Fibroblast of mammary gland (primary cell): ENCODE data around the gene AP3D1.
"Not testable (repeated sequence)": the region's sequence is repeated elsewhere in the genome, so short reads cannot be mapped to it uniquely, and the experiment has no call there.

Experiments
- DNase-seq: peaks from one replicate; pipeline ENCODE4 v3.0.0-alpha.2; 2010; ENCODE audit warnings: low read depth
- H3K4me3 ChIP-seq: 2 replicates; pipeline ENCODE4 v1.5.1; 2011; ENCODE audit warnings: low read depth, mild to moderate bottlenecking, low read length, moderate library complexity; ENCODE audit not compliant: control insufficient read depth
- TF ChIP-seq, protein P1 (sequence below): conservative IDR thresholded peaks from 2 replicates; pipeline ENCODE4 v1.5.1; 2011; ENCODE audit warnings: low read depth, low read length, inconsistent platforms; ENCODE audit not compliant: control insufficient read depth, insufficient read depth

AP3D1 gene

DNA sequence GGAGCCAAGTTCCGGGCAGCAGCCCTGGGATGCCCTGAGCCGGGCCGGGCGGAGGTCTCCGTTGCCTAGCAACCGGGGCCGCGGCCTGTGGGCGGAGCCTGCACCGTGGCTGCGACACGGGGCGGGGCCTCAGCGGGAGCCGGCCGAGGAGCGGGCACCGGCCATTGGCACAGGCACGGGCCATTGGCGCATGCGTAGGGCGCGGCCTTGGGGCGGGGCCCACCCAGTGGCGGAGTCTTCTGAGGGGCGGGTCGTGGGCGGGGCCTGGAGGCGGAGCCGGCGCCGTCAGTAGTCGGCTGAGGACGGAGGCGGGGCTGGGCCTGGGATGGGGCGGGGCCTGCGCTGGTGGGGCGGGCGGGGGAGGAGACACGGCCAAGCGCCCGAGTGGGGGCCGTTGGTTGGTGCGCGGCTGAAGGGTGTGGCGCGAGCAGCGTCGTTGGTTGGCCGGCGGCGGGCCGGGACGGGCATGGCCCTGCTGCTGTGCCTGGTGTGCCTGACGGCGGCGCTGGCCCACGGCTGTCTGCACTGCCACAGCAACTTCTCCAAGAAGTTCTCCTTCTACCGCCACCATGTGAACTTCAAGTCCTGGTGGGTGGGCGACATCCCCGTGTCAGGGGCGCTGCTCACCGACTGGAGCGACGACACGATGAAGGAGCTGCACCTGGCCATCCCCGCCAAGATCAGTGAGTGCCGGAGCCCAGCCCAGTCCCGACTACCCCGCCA lies 54.7 kb downstream of the AP3D1 start, which contains the start of gene IZUMO4:
TSS of gene IZUMO4 (plus strand) at position 436 of the 723 bp plus-strand sequence. CDS start at position 467, 31 bp downstream.
- H3K4me3 ChIP-seq: peak within 1 kb of the TSS; percentile 73
- DNase-seq: peak; percentile 95
- TF ChIP-seq, protein P1, sequence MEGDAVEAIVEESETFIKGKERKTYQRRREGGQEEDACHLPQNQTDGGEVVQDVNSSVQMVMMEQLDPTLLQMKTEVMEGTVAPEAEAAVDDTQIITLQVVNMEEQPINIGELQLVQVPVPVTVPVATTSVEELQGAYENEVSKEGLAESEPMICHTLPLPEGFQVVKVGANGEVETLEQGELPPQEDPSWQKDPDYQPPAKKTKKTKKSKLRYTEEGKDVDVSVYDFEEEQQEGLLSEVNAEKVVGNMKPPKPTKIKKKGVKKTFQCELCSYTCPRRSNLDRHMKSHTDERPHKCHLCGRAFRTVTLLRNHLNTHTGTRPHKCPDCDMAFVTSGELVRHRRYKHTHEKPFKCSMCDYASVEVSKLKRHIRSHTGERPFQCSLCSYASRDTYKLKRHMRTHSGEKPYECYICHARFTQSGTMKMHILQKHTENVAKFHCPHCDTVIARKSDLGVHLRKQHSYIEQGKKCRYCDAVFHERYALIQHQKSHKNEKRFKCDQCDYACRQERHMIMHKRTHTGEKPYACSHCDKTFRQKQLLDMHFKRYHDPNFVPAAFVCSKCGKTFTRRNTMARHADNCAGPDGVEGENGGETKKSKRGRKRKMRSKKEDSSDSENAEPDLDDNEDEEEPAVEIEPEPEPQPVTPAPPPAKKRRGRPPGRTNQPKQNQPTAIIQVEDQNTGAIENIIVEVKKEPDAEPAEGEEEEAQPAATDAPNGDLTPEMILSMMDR: peak; percentile 25

GRCh38 chr19:2096034-2096479 lies 55.3 kb downstream of the AP3D1 start, which contains the start of gene MOB3A:
Gene MOB3A (minus strand): TSS chr19:2096326. CDS start chr19:2078560, 17,766 bp downstream.
- DNase-seq: peak; percentile 88
- H3K4me3 ChIP-seq: peak within 1 kb of the TSS; percentile 73
- TF ChIP-seq, protein P1: peak; percentile 18

- not testable (repeated sequence) for H3K4me3 ChIP-seq, DNase-seq
Observed at GRCh38 chr19:2091926-2092525, 59.3 kb downstream of the AP3D1 start.

DNA sequence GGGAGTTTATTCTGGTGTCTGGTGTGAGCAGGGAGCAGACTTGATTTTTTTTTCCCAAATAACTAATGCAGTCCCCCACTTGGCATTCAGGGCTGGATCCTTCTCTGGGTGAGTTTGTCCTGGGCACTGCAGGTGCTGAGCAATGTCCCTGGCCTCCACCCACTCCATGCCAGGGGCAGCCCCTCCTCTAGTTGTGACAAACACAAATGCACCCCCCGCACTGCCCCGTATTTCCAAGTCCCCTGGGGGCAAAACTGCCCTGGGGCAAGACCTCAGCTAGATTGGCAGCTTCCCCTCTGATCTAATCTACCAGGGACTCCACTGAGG lies 61.7 kb downstream of the AP3D1 start:
- TF ChIP-seq, protein P1: no peak
- H3K4me3 ChIP-seq: no peak overlapping the region
- no peak for DNase-seq

GRCh38 chr19:2089001-2089711 lies 62.2 kb downstream of the AP3D1 start:
- TF ChIP-seq, protein P1: no peak
- peak; percentile 45 for DNase-seq
- H3K4me3 ChIP-seq: no peak overlapping the region

GRCh38 chr19:2087621-2088100 lies 63.7 kb downstream of the AP3D1 start:
- H3K4me3 ChIP-seq: no peak overlapping the region
- no peak for DNase-seq
- TF ChIP-seq, protein P1: no peak

DNA sequence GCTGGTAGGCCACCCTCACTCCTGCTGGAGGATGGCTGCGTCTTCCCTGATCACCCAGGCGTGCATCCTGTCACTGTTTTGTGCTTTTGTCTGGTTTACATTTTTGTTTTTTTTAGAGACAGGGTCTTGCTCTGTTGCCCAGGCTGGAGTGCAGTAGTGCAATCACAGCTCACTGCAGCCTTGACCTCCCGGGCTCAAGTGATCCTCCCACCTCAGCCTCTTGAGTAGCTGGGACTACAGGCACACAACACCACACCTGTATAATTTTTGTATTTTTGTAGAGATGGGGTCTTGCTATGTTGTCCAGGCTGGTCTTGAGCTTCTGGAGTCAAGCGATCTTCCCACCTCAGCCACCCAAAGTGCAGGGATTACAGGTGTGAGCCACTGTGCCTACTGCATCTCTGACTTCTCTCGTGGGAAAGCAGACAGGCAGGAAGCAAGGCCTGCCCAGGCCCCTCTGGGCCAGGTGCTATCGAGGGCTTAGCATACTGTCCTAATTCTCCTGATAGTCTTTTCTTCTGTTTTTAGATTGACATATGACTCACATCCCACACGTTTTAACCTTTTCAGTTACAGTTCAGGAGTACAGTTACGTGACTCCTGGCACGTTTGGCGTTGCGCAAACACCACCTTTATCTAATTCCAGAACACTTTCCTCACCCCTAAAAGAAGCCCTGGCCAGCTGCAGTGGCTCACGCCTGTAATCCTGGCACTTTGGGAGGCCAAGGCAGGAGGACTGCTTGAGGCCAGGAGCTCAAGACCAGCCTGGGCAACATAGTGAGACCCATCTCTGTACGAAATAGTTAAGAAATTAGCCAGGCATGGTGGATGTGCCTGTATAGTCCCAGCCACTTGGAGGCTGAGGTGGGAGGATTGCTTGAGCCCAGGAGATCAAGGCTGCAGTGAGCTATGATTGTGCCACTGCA lies 64.4 kb downstream of the AP3D1 start:
- DNase-seq: peak; percentile 59
- H3K4me3 ChIP-seq: not testable (repeated sequence)
